Mucosa of rectum (tissue), 2 donors: ENCODE measurements around the gene HSFX4.

Source experiments
- H3K27ac ChIP-seq, 2 donors: one replicate each; pipeline ENCODE4 v1.7.0; 2013; ENCODE audit warnings: inconsistent platforms in 2 of 2, low read depth in 2 of 2, low read length in 2 of 2
- H3K27me3 ChIP-seq, 2 donors: one replicate each; pipeline ENCODE4 v1.7.0; 2013; ENCODE audit warnings: low read length in 2 of 2; ENCODE audit not compliant: control insufficient read depth in 2 of 2, insufficient read depth in 2 of 2
- H3K36me3 ChIP-seq, 2 donors: one replicate each; pipeline ENCODE4 v1.7.0; 2013; ENCODE audit warnings: low read length in 2 of 2; ENCODE audit not compliant: control insufficient read depth in 2 of 2, insufficient read depth in 2 of 2
- H3K4me1 ChIP-seq, 2 donors: one replicate each; pipeline ENCODE4 v1.7.0; 2013; ENCODE audit warnings: low read length in 2 of 2, mild to moderate bottlenecking in 1 of 2; ENCODE audit not compliant: control insufficient read depth in 2 of 2, insufficient read depth in 2 of 2
- H3K4me3 ChIP-seq, 2 donors: one replicate each; pipeline ENCODE4 v1.7.0; 2013; ENCODE audit warnings: low read length in 2 of 2
- H3K9ac ChIP-seq, 2 donors: one replicate each; pipeline ENCODE4 v1.7.0; 2013; ENCODE audit warnings: low read length in 2 of 2, low read depth in 1 of 2, mild to moderate bottlenecking in 1 of 2
- H3K9me3 ChIP-seq, 2 donors: one replicate each; pipeline ENCODE4 v1.7.0; 2013; ENCODE audit warnings: low read length in 2 of 2; ENCODE audit not compliant: control insufficient read depth in 2 of 2
- donor health status: healthy.
- donor health status: Normal muscosa, but diverticular disease.

Gene HSFX4

GRCh38 chrX:149949743-149950436 is 20.5 kb downstream of the HSFX4 start:
- Histone ChIP-seq H3K27me3 (no peaks in the 10 kb centered on the region), H3K4me1 (no peaks in the 10 kb centered on the region), H3K4me3 (no peak overlapping the region), H3K36me3 (peaks cover 0 to 7% of the 10 kb centered on the region in 2 donors), H3K27ac (no peak overlapping the region), H3K9ac (no peak overlapping the region), H3K9me3 (no peaks in the 10 kb centered on the region)

- H3K9me3 ChIP-seq = no peaks in the 10 kb centered on the region
- H3K27ac ChIP-seq = peak overlapping the region in 1 of 2 donors; percentile 13
- no peak overlapping the region for H3K4me3 ChIP-seq
Observed at GRCh38 chrX:149950681-149951080, 21.3 kb downstream of the HSFX4 start.

GRCh38 chrX:149961572-149961971 is 32.2 kb downstream of the HSFX4 start:
- no peaks in the 10 kb centered on the region for H3K27me3 ChIP-seq
- H3K4me3 ChIP-seq = no peak overlapping the region
- peaks cover 2 to 4% of the 10 kb centered on the region in 2 donors for H3K36me3 ChIP-seq
- H3K27ac ChIP-seq = no peak overlapping the region
- H3K4me1 ChIP-seq = no peaks in the 10 kb centered on the region
- no peak overlapping the region for H3K9ac ChIP-seq
- no peaks in the 10 kb centered on the region for H3K9me3 ChIP-seq

More at GRCh38 chrX:149950681-149951080, 21.3 kb downstream of the HSFX4 start:
- Histone ChIP-seq H3K36me3 (peaks cover 0 to 7% of the 10 kb centered on the region in 2 donors), H3K4me1 (no peaks in the 10 kb centered on the region), H3K27me3 (no peaks in the 10 kb centered on the region), H3K9ac (no peak overlapping the region)

- Histone ChIP-seq H3K9ac (no peak overlapping the region), H3K4me3 (no peak overlapping the region), H3K27ac (no peak overlapping the region), H3K9me3 (no peaks in the 10 kb centered on the region), H3K36me3 (peaks cover 2 to 4% of the 10 kb centered on the region in 2 donors), H3K27me3 (no peaks in the 10 kb centered on the region), H3K4me1 (no peaks in the 10 kb centered on the region)
Observed at GRCh38 chrX:149962010-149962409, 32.6 kb downstream of the HSFX4 start.

GRCh38 chrX:149962859-149963757 is 33.7 kb downstream of the HSFX4 start:
- Histone ChIP-seq H3K9ac (no peak overlapping the region), H3K4me1 (no peaks in the 10 kb centered on the region), H3K27me3 (no peaks in the 10 kb centered on the region), H3K9me3 (no peaks in the 10 kb centered on the region), H3K27ac (no peak overlapping the region), H3K4me3 (no peak overlapping the region), H3K36me3 (peaks cover 2 to 4% of the 10 kb centered on the region in 2 donors)

GRCh38 chrX:149979126-149979644 is 49.8 kb downstream of the HSFX4 start:
- Histone ChIP-seq H3K4me3 (no peak overlapping the region), H3K27ac (no peak overlapping the region), H3K9ac (no peak overlapping the region), H3K27me3 (no peaks in the 10 kb centered on the region), H3K4me1 (no peaks in the 10 kb centered on the region), H3K9me3 (no peaks in the 10 kb centered on the region), H3K36me3 (no peaks in the 10 kb centered on the region)
